ENCODE measurements around the gene CCDC88B. TPM values are rescaled to one million over a fixed set of nuclear protein-coding genes. Genes with fewer than 3 reads are reported as not detected.

The CCDC88B gene
- total RNA-seq, 1 experiment from 2014 or later: 14.7 TPM

DNA sequence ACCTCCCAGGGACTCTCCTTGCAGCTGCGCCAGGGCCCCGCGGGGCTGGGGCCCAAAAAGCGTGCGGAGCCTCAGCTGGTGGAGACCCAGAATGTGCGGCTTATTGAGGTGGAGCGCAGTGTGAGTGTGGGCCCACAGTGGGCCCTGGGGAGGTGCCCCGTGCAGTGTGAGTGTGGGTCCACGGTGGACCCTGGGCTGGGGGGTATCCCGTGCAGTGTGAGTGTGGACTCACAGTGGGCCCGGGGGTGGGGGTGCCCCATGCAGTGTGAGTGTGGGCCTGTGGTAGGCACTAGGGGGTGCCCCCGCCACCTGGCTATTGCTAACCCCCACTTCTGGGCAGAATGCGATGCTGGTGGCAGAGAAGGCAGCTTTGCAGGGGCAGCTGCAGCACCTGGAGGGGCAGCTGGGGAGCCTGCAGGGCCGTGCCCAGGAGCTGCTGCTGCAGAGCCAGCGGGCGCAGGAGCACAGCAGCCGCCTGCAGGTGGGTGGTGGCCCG lies 11.2 kb downstream of the CCDC88B start:
- POLR2A ChIA-PET: interaction anchor here (0.8 kb wide), 1 partner anchor 19 kb away, joined by 4 read pairs; no protein-coding TSS in a partner anchor
- no TSS peak for BruUV-seq (replicated peaks)
- H3K27ac ChIP-seq (ENCODE audit: low read depth, low read length): no peak overlapping the region

More for the DNA sequence above, 11.2 kb downstream of the CCDC88B start:
- Histone ChIP-seq H2AFZ (ENCODE audit: low read depth, low read length, poor library complexity, severe bottlenecking) (no peak overlapping the region), H3K9me2 (ENCODE audit: insufficient read depth) (no peaks in the 10 kb centered on the region), H3K4me1 (ENCODE audit: control insufficient read depth in 1 of 2, insufficient read depth in 2 of 2, low read length in 2 of 2) (peaks cover 7 to 28% of the 10 kb centered on the region in 2 experiments), H3K4me2 (ENCODE audit: low read length) (no peak overlapping the region), H4K20me1 (ENCODE audit: insufficient read depth) (no peaks in the 10 kb centered on the region), H3K9me3 (ENCODE audit: control insufficient read depth in 1 of 2, insufficient read depth in 1 of 2, low read depth in 1 of 2, low read length in 2 of 2) (no peaks in the 10 kb centered on the region), H3K9ac (ENCODE audit: low read length) (no peak overlapping the region), H3K27me3 (ENCODE audit: insufficient read depth, low read length) (no peaks in the 10 kb centered on the region), H3K79me2 (ENCODE audit: insufficient read depth, low read length) (no peaks in the 10 kb centered on the region), H3K4me3 (replicated peaks in 1 of 2; ENCODE audit: low read depth in 1 of 2, low read length in 2 of 2) (no peak overlapping the region), H3K36me3 (ENCODE audit: control insufficient read depth in 1 of 2, insufficient read depth in 2 of 2, low read length in 2 of 2) (no peaks in the 10 kb centered on the region)
- ATAC-seq (no peak), DNase-seq (ENCODE audit: low read depth, low spot score) (no peak)
- CTCF ChIA-PET: no interaction called here
- RAD21 ChIA-PET (ENCODE audit: low non-redundant PET in 1 of 2, low total read pairs in 2 of 2, uncharacterized antibody in 2 of 2, unreplicated experiment in 2 of 2): no interaction called here
- TF ChIP-seq EZH2 (IDR thresholded peaks at IDR 0.05) (no peak), FOSL1 (IDR thresholded peaks at IDR 0.05; ENCODE audit: low read depth) (no peak), ELF1 (IDR thresholded peaks at IDR 0.05; ENCODE audit: borderline replicate concordance, low read depth) (no peak), EZH2phosphoT487 (IDR thresholded peaks at IDR 0.05; ENCODE audit: borderline replicate concordance) (no peak), ZNF274 (IDR thresholded peaks at IDR 0.05; ENCODE audit: low read depth, low read length) (no peak), JUND (IDR thresholded peaks at IDR 0.05) (no peak), EGR1 (IDR thresholded peaks at IDR 0.05; ENCODE audit: low read depth) (no peak), SIN3A (IDR thresholded peaks at IDR 0.05; ENCODE audit: low read depth) (no peak), YY1 (IDR thresholded peaks at IDR 0.05; ENCODE audit: extremely low read depth, insufficient replicate concordance, low read depth, low read length) (no peak), POLR2A (IDR thresholded peaks at IDR 0.05; ENCODE audit: borderline replicate concordance, extremely low read depth, insufficient read depth, insufficient read length) (no peak), TCF7L2 (IDR thresholded peaks at IDR 0.05; ENCODE audit: borderline replicate concordance, extremely low read depth, insufficient read depth, insufficient read length) (no peak), CBX3 (IDR thresholded peaks at IDR 0.05; ENCODE audit: low read depth) (no peak), CEBPB (IDR thresholded peaks at IDR 0.05; ENCODE audit: low read depth) (no peak)
- TF ChIP-seq, protein P1, sequence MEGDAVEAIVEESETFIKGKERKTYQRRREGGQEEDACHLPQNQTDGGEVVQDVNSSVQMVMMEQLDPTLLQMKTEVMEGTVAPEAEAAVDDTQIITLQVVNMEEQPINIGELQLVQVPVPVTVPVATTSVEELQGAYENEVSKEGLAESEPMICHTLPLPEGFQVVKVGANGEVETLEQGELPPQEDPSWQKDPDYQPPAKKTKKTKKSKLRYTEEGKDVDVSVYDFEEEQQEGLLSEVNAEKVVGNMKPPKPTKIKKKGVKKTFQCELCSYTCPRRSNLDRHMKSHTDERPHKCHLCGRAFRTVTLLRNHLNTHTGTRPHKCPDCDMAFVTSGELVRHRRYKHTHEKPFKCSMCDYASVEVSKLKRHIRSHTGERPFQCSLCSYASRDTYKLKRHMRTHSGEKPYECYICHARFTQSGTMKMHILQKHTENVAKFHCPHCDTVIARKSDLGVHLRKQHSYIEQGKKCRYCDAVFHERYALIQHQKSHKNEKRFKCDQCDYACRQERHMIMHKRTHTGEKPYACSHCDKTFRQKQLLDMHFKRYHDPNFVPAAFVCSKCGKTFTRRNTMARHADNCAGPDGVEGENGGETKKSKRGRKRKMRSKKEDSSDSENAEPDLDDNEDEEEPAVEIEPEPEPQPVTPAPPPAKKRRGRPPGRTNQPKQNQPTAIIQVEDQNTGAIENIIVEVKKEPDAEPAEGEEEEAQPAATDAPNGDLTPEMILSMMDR (IDR thresholded peaks at IDR 0.05 in 2 of 3, conservative IDR thresholded peaks at IDR 0.05 in 1 of 3; ENCODE audit: borderline replicate concordance in 1 of 3, insufficient read depth in 1 of 3, low read depth in 2 of 3, low read length in 2 of 3): no peak
- TF ChIP-seq, protein P2, sequence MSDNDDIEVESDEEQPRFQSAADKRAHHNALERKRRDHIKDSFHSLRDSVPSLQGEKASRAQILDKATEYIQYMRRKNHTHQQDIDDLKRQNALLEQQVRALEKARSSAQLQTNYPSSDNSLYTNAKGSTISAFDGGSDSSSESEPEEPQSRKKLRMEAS (IDR thresholded peaks at IDR 0.05): no peak
- TF ChIP-seq, protein P3, sequence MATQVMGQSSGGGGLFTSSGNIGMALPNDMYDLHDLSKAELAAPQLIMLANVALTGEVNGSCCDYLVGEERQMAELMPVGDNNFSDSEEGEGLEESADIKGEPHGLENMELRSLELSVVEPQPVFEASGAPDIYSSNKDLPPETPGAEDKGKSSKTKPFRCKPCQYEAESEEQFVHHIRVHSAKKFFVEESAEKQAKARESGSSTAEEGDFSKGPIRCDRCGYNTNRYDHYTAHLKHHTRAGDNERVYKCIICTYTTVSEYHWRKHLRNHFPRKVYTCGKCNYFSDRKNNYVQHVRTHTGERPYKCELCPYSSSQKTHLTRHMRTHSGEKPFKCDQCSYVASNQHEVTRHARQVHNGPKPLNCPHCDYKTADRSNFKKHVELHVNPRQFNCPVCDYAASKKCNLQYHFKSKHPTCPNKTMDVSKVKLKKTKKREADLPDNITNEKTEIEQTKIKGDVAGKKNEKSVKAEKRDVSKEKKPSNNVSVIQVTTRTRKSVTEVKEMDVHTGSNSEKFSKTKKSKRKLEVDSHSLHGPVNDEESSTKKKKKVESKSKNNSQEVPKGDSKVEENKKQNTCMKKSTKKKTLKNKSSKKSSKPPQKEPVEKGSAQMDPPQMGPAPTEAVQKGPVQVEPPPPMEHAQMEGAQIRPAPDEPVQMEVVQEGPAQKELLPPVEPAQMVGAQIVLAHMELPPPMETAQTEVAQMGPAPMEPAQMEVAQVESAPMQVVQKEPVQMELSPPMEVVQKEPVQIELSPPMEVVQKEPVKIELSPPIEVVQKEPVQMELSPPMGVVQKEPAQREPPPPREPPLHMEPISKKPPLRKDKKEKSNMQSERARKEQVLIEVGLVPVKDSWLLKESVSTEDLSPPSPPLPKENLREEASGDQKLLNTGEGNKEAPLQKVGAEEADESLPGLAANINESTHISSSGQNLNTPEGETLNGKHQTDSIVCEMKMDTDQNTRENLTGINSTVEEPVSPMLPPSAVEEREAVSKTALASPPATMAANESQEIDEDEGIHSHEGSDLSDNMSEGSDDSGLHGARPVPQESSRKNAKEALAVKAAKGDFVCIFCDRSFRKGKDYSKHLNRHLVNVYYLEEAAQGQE (IDR thresholded peaks at IDR 0.05; ENCODE audit: low read depth): no peak
- TF ChIP-seq, protein P4, sequence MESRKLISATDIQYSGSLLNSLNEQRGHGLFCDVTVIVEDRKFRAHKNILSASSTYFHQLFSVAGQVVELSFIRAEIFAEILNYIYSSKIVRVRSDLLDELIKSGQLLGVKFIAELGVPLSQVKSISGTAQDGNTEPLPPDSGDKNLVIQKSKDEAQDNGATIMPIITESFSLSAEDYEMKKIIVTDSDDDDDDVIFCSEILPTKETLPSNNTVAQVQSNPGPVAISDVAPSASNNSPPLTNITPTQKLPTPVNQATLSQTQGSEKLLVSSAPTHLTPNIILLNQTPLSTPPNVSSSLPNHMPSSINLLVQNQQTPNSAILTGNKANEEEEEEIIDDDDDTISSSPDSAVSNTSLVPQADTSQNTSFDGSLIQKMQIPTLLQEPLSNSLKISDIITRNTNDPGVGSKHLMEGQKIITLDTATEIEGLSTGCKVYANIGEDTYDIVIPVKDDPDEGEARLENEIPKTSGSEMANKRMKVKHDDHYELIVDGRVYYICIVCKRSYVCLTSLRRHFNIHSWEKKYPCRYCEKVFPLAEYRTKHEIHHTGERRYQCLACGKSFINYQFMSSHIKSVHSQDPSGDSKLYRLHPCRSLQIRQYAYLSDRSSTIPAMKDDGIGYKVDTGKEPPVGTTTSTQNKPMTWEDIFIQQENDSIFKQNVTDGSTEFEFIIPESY (IDR thresholded peaks at IDR 0.05; ENCODE audit: extremely low read depth, insufficient replicate concordance, low read length): no peak
- intact Hi-C loops (cut with micrococcal nuclease): no loop called here

Measured in HCT116 (cell line).